PC-3 (cell line): ENCODE results near the gene PRDX5. TPM values are rescaled to one million over a fixed set of nuclear protein-coding genes. Genes with fewer than 3 reads are reported as not detected.
"Not testable (repeated sequence)": the region's sequence is repeated elsewhere in the genome, so short reads cannot be mapped to it uniquely, and the experiment has no call there.

Experiments used
- ATAC-seq: fragments of 200-7000 bp; cut with Tn5 transposase; 2 replicates; pipeline ENCODE4 v1.9.1; 2020; ENCODE audit warnings: mild to moderate bottlenecking, moderate library complexity
- BruUV-seq: library from RNA; stranded (reverse); fragments of 400-500 nt; replicated peaks from 2 replicates; lab custom pipeline; 2021; lab: Mats Ljungman, UMichigan
- CTCF ChIA-PET: fragments of 300-600 bp; sonication (Branson Sonifier 250); formaldehyde crosslinking; loops from one replicate; lab custom pipeline; 2022; ENCODE audit warnings: antibody characterized with exemption; lab: Charles Lee
- POLR2A ChIA-PET: fragments of 300-600 bp; sonication (Branson Sonifier 250); formaldehyde crosslinking; loops from one replicate; lab custom pipeline; 2022; ENCODE audit warnings: antibody characterized with exemption; ENCODE audit not compliant: unreplicated experiment; lab: Charles Lee
- DNase-seq: peaks from one replicate; pipeline ENCODE4 v3.0.0-alpha.2; 2015
- H2AFZ ChIP-seq: fragments of 300-600 bp; sonication (generic); 2 replicates; pipeline ENCODE4 v1.6.0; 2016; ENCODE audit warnings: antibody characterized with exemption, low read length
- H3F3A ChIP-seq: fragments of 300-600 bp; sonication (generic); one replicate; pipeline ENCODE4 v1.6.0; 2017; ENCODE audit warnings: antibody characterized with exemption, low read length, control low read depth, mild to moderate bottlenecking; ENCODE audit not compliant: unreplicated experiment
- H3K27ac ChIP-seq: fragments of 300-600 bp; sonication (generic); 2 replicates; pipeline ENCODE4 v1.5.1; 2016; ENCODE audit warnings: mild to moderate bottlenecking, low read length
- H3K27me3 ChIP-seq: fragments of 300-600 bp; sonication (generic); 2 replicates; pipeline ENCODE4 v1.6.1; 2016; ENCODE audit warnings: low read length, mixed read lengths
- H3K36me3 ChIP-seq: fragments of 300-600 bp; sonication (generic); 2 replicates; pipeline ENCODE4 v1.6.1; 2016; ENCODE audit warnings: low read depth, mixed run types, low read length, mixed read lengths
- H3K4me1 ChIP-seq: fragments of 300-600 bp; sonication (generic); 2 replicates; pipeline ENCODE4 v1.5.1; 2016; ENCODE audit warnings: low read length; ENCODE audit not compliant: insufficient read depth
- H3K4me2 ChIP-seq: fragments of 300-600 bp; sonication (generic); 2 replicates; pipeline ENCODE4 v1.6.0; 2016; ENCODE audit warnings: low read length
- H3K4me3 ChIP-seq: fragments of 300-600 bp; sonication (generic); 2 replicates; pipeline ENCODE4 v1.5.1; 2016; ENCODE audit warnings: mild to moderate bottlenecking, low read length, mixed read lengths
- H3K79me2 ChIP-seq: fragments of 300-600 bp; sonication (generic); 2 replicates; pipeline ENCODE4 v1.6.1; 2017; ENCODE audit warnings: low read length, mixed read lengths
- H3K9ac ChIP-seq: fragments of 300-600 bp; sonication (generic); 2 replicates; pipeline ENCODE4 v1.6.0; 2016; ENCODE audit warnings: mild to moderate bottlenecking, low read length
- H3K9me2 ChIP-seq: fragments of 300-600 bp; sonication (generic); replicated peaks from 2 replicates; pipeline ENCODE4 v1.6.1; 2016; ENCODE audit warnings: mixed run types, low read length, mixed read lengths
- H3K9me3 ChIP-seq: fragments of 300-600 bp; sonication (generic); 2 replicates; pipeline ENCODE4 v1.6.1; 2016; ENCODE audit warnings: low read length, mixed read lengths
- H4K20me1 ChIP-seq: fragments of 300-600 bp; sonication (generic); 2 replicates; pipeline ENCODE4 v1.6.1; 2016; ENCODE audit warnings: low read length, mixed read lengths
- EZH2 ChIP-seq: fragments of 300-600 bp; sonication (generic); IDR thresholded peaks from one replicate; pipeline ENCODE4 v1.6.1; 2017; ENCODE audit warnings: antibody characterized with exemption, mild to moderate bottlenecking, low read length; ENCODE audit not compliant: unreplicated experiment
- EZH2phosphoT487 ChIP-seq: fragments of 300-600 bp; sonication (generic); IDR thresholded peaks from 2 replicates; pipeline ENCODE4 v1.6.1; 2018; ENCODE audit warnings: mild to moderate bottlenecking, antibody characterized with exemption, low read length, borderline replicate concordance
- intact Hi-C: fragments of 100-400 bp; cut with micrococcal nuclease; formaldehyde crosslinking; loops from 2 replicates; pipeline ENCODE4 v1.9.0; 2023
- total RNA-seq: library from RNA; depleted of rRNA; stranded (reverse); fragments of >200 nt; gene quantifications from 2 replicates; pipeline ENCODE4 v1.2.3, GENCODE V29; 2014
- TF ChIP-seq, protein P1 (sequence below): fragments of 300-600 bp; sonication (generic); conservative IDR thresholded peaks from 2 replicates; pipeline ENCODE4 v1.5.1; 2017; ENCODE audit warnings: antibody characterized with exemption, low read depth, mild to moderate bottlenecking, low read length

Gene PRDX5
- total RNA-seq, 1 experiment from 2014 or later = 467 TPM

DNA sequence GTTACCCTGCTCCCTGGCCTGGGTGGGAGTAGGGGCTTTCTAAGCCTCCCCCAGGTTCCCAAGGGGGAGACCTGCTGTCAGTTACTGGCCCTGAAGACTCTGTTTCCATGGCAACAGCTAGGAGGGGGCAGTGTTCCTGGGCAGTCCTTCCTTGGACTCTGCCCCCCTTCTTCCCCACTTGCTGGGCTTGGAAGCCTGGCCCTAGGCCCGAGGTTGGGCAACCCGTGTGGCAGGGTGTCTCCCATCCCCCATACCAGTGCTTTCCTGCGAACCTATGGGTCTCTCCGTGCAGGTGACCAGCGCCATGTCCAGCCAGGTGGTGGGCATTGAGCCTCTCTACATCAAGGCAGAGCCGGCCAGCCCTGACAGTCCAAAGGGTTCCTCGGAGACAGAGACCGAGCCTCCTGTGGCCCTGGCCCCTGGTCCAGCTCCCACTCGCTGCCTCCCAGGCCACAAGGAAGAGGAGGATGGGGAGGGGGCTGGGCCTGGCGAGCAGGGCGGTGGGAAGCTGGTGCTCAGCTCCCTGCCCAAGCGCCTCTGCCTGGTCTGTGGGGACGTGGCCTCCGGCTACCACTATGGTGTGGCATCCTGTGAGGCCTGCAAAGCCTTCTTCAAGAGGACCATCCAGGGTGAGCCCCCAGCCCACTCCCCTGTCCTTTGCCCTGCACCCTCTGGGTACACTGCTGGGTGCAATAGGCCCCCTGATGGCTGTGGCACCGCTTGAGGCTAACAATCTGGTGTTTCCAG is 10.9 kb upstream of the PRDX5 start:
- Histone ChIP-seq H3K4me1 (peaks cover 20% of the 10 kb centered on the region), H4K20me1 (no peaks in the 10 kb centered on the region), H3K27ac (no peak overlapping the region), H3K9me2 (no peaks in the 10 kb centered on the region), H3K9me3 (no peaks in the 10 kb centered on the region), H3K79me2 (peaks cover 43% of the 10 kb centered on the region), H3F3A (no peaks in the 10 kb centered on the region), H3K27me3 (no peaks in the 10 kb centered on the region), H2AFZ (no peak overlapping the region), H3K36me3 (no peaks in the 10 kb centered on the region), H3K4me2 (peak overlapping the region; percentile 91), H3K9ac (peak overlapping the region; percentile 88), H3K4me3 (peak overlapping the region; percentile 81)
- ChIA-PET POLR2A (no interaction called here), CTCF (no interaction called here)
- no peak for TF ChIP-seq EZH2
- no peak for TF ChIP-seq EZH2phosphoT487
- TF ChIP-seq, protein P1, sequence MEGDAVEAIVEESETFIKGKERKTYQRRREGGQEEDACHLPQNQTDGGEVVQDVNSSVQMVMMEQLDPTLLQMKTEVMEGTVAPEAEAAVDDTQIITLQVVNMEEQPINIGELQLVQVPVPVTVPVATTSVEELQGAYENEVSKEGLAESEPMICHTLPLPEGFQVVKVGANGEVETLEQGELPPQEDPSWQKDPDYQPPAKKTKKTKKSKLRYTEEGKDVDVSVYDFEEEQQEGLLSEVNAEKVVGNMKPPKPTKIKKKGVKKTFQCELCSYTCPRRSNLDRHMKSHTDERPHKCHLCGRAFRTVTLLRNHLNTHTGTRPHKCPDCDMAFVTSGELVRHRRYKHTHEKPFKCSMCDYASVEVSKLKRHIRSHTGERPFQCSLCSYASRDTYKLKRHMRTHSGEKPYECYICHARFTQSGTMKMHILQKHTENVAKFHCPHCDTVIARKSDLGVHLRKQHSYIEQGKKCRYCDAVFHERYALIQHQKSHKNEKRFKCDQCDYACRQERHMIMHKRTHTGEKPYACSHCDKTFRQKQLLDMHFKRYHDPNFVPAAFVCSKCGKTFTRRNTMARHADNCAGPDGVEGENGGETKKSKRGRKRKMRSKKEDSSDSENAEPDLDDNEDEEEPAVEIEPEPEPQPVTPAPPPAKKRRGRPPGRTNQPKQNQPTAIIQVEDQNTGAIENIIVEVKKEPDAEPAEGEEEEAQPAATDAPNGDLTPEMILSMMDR = no peak
- no peak for DNase-seq
- no peak for ATAC-seq
- intact Hi-C loops = no loop called here
- BruUV-seq = no TSS peak

GRCh38 chr11:64307795-64308194 is 10.1 kb upstream of the PRDX5 start:
- POLR2A ChIA-PET, H3F3A ChIP-seq, H3K9me3 ChIP-seq, BruUV-seq, H3K36me3 ChIP-seq, CTCF ChIA-PET, intact Hi-C loops, H2AFZ ChIP-seq, DNase-seq, H3K27ac ChIP-seq, H3K4me2 ChIP-seq, H3K27me3 ChIP-seq, H3K9me2 ChIP-seq, H3K9ac ChIP-seq, ATAC-seq, H3K4me3 ChIP-seq, H4K20me1 ChIP-seq: not testable (repeated sequence)
- Histone ChIP-seq H3K79me2 (peaks cover 43% of the 10 kb centered on the region), H3K4me1 (peaks cover 20% of the 10 kb centered on the region)

DNA sequence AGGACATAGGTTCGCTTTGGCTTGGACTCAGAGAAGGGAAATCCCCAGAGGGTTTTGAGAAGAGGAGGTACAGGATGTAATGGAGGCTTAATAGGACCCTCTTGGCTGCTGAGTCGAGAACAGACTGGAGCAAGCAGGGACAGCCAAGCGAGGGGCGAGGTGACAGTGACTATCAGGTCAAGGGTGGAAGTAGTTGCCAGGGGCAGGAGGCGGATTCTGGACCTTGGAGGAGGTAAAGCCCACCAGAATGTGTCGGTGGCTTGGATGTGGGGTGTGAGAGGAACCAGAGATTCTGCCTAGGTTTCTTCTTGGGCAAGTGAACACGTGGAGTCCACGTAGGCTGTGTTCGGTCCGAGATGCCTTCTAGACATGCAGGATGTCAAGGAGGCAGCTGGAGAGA is 5.0 kb upstream of the PRDX5 start:
- Histone ChIP-seq H3K9me2 (no peaks in the 10 kb centered on the region), H3K4me2 (no peak overlapping the region), H4K20me1 (no peaks in the 10 kb centered on the region), H3K9ac (no peak overlapping the region), H3K4me1 (peaks cover 5% of the 10 kb centered on the region), H3K27me3 (no peaks in the 10 kb centered on the region), H3K27ac (no peak overlapping the region), H3F3A (peaks cover 7% of the 10 kb centered on the region), H3K9me3 (no peaks in the 10 kb centered on the region), H3K4me3 (no peak overlapping the region), H2AFZ (no peak overlapping the region), H3K79me2 (peaks cover 43% of the 10 kb centered on the region), H3K36me3 (peaks cover 11% of the 10 kb centered on the region)
- DNase-seq (no peak), ATAC-seq (no peak)
- CTCF ChIA-PET = no interaction called here
- TF ChIP-seq, protein P1 = no peak
- no peak for TF ChIP-seq EZH2phosphoT487
- no peak for TF ChIP-seq EZH2
- intact Hi-C loops = no loop called here
- BruUV-seq = no TSS peak
- POLR2A ChIA-PET = no interaction called here
